ENCODE results near the gene NCF1. TPM values are rescaled to one million over a fixed set of nuclear protein-coding genes. Genes with fewer than 3 reads are reported as not detected.
"Not testable (repeated sequence)": the region's sequence is repeated elsewhere in the genome, so short reads cannot be mapped to it uniquely, and the experiment has no call there.

NCF1 gene
- total and polyA plus RNA-seq, 2 donors (not counting 1 experiment from before 2014, with no cell fraction given) = under 0.01 TPM; not detected in 1

DNA sequence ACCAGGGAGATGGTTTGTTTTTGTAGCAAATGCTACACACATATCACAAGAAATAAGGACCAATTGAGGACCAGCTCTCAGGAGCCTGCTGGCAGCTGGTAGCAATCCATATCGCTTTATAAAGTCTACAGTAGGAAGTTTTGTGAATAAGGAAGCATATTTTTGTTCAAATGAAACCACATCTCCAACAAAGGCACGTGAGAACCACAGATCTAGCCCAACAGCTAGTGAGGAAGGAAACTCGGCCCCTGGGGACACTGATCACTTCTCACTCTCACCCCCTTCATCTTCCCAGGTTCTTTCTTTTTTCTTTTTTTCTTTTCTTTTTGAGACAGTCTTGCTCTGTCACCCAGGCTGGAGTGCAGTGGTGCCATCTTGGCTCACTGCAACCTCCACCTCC is 42.1 kb downstream of the NCF1 start:
- H3K36me3 ChIP-seq (ENCODE audit: control insufficient read depth, insufficient read depth, low read length); H3K9me3 ChIP-seq (ENCODE audit: control insufficient read depth, insufficient read depth, low read depth, low read length); H3K9ac ChIP-seq (ENCODE audit: insufficient read depth, low read length); H3K27me3 ChIP-seq (ENCODE audit: control insufficient read depth, insufficient read depth, low read length); H3K4me3 ChIP-seq (replicated peaks in 1 of 4; ENCODE audit: control extremely low read depth in 1 of 4, insufficient read depth in 1 of 4, low read depth in 3 of 4, low read length in 4 of 4); H3K4me1 ChIP-seq (ENCODE audit: control insufficient read depth, extremely low read depth, insufficient read depth, low read length); DNase-seq (ENCODE audit: low read depth in 2 of 2); H3K4me2 ChIP-seq (ENCODE audit: extremely low read depth, insufficient read depth, low read length); H4K20me1 ChIP-seq (ENCODE audit: control insufficient read depth, extremely low read depth, insufficient read depth, low read length); H3K27ac ChIP-seq (ENCODE audit: insufficient read depth, low read length); H3K79me2 ChIP-seq (ENCODE audit: control insufficient read depth, insufficient read depth, low read length); H2AFZ ChIP-seq (ENCODE audit: low read length): not testable (repeated sequence)

DNA sequence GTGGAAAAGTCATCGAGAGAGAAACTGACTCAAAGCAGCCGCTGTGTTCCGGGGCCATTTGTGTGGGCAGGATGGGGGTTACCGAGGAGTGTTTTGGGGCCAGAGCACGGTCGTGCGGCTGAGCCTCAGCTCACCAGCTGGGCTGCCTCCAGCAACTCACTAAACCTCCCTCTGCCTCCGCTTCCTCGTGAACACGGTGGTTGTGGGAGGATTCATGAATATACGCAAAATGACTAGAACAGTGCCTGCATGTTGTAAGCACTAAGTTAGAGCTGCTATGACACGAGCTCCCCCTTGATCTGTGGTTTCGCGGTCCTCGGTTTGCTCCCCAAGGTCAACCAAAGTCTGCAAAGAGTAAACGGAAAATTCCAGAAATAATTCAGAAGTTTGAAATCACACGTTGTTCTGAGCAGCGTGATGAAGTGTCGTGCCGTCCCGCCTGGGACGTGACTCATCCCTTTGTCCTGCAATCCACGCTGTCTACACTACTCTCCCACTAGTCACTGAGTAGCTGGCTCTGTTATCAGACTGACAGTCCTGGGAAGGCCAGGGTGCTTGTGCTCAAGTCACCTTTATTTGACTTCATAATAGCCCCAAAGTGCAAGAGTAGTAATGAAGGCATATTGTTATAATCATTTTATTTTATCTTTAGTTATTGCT is 46.5 kb downstream of the NCF1 start:
- not testable (repeated sequence) for H3K4me3 ChIP-seq (replicated peaks in 1 of 4; ENCODE audit: control extremely low read depth in 1 of 4, insufficient read depth in 1 of 4, low read depth in 3 of 4, low read length in 4 of 4); H3K4me1 ChIP-seq (ENCODE audit: control insufficient read depth, extremely low read depth, insufficient read depth, low read length); H2AFZ ChIP-seq (ENCODE audit: low read length); H3K36me3 ChIP-seq (ENCODE audit: control insufficient read depth, insufficient read depth, low read length); H3K79me2 ChIP-seq (ENCODE audit: control insufficient read depth, insufficient read depth, low read length); H3K4me2 ChIP-seq (ENCODE audit: extremely low read depth, insufficient read depth, low read length); H4K20me1 ChIP-seq (ENCODE audit: control insufficient read depth, extremely low read depth, insufficient read depth, low read length); H3K9ac ChIP-seq (ENCODE audit: insufficient read depth, low read length); DNase-seq (ENCODE audit: low read depth in 2 of 2); H3K27me3 ChIP-seq (ENCODE audit: control insufficient read depth, insufficient read depth, low read length); H3K9me3 ChIP-seq (ENCODE audit: control insufficient read depth, insufficient read depth, low read depth, low read length); H3K27ac ChIP-seq (ENCODE audit: insufficient read depth, low read length)

DNA sequence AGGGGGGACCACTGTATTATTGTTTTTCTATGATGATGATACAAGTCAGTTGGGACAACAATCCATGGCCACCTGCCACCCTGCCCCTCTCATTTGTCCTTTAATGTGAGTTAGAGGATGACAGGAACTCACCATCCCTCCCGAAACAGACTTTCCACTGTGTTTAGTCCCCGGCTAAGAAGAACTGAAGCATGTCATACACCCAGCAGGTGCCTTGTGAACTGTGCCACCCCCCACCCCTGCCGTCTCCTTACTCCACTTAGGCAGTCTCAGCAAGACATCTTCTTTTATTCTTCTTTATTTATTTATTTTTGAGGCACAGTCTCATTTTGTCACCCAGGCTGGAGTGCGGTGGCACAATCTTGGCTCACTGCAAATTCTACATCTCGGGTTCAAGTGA is 47.4 kb downstream of the NCF1 start:
- not testable (repeated sequence) for H3K79me2 ChIP-seq (ENCODE audit: control insufficient read depth, insufficient read depth, low read length); DNase-seq (ENCODE audit: low read depth in 2 of 2); H3K4me2 ChIP-seq (ENCODE audit: extremely low read depth, insufficient read depth, low read length); H3K27me3 ChIP-seq (ENCODE audit: control insufficient read depth, insufficient read depth, low read length); H2AFZ ChIP-seq (ENCODE audit: low read length); H3K4me1 ChIP-seq (ENCODE audit: control insufficient read depth, extremely low read depth, insufficient read depth, low read length); H4K20me1 ChIP-seq (ENCODE audit: control insufficient read depth, extremely low read depth, insufficient read depth, low read length); H3K4me3 ChIP-seq (replicated peaks in 1 of 4; ENCODE audit: control extremely low read depth in 1 of 4, insufficient read depth in 1 of 4, low read depth in 3 of 4, low read length in 4 of 4); H3K27ac ChIP-seq (ENCODE audit: insufficient read depth, low read length); H3K36me3 ChIP-seq (ENCODE audit: control insufficient read depth, insufficient read depth, low read length); H3K9me3 ChIP-seq (ENCODE audit: control insufficient read depth, insufficient read depth, low read depth, low read length); H3K9ac ChIP-seq (ENCODE audit: insufficient read depth, low read length)

DNA sequence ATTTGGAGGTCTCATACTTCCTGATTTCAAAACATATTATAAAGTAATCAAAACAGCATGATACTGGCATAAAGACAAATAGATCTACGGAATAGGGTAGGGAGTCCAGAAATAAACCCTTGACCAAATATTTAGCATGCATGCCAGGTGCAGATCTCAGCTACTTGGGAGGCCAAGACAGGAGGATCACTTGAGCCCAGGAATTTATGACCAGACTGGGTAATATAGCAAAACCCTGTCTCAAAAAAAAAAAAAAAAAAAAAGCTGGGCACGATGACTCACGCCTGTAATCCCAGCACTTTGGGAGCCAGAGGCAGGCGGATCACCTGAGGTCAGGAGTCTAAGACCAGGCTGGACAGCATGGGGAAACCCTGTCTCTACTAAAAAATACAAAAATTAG is 56.1 kb downstream of the NCF1 start:
- peak in 1 of 2 donors; percentile 0 for DNase-seq (ENCODE audit: low read depth in 2 of 2)
- H3K27ac ChIP-seq (ENCODE audit: insufficient read depth, low read length); H3K79me2 ChIP-seq (ENCODE audit: control insufficient read depth, insufficient read depth, low read length): not testable (repeated sequence)

DNA sequence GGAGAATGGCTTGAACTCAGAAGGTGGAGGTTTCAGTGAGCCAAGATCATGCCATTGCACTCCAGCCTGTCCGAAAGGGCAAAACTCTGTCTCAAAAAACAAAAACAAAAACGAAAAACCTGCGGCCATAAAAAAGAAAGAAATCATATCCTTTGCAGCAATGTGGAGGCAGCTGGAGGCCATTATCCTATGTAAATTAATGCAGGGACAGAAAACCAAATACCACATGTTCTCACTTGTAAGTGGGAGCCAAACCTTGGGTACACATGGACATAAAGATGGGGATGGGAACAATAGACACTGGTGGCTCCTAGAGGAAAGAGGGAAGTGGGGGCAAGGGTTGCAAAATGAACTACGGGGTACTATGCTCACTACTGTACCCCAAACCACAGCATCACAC is 56.6 kb downstream of the NCF1 start:
- H3K9me3 ChIP-seq (ENCODE audit: control insufficient read depth, insufficient read depth, low read depth, low read length); H3K36me3 ChIP-seq (ENCODE audit: control insufficient read depth, insufficient read depth, low read length); H3K27ac ChIP-seq (ENCODE audit: insufficient read depth, low read length); H4K20me1 ChIP-seq (ENCODE audit: control insufficient read depth, extremely low read depth, insufficient read depth, low read length); H2AFZ ChIP-seq (ENCODE audit: low read length); H3K9ac ChIP-seq (ENCODE audit: insufficient read depth, low read length); H3K4me3 ChIP-seq (replicated peaks in 1 of 4; ENCODE audit: control extremely low read depth in 1 of 4, insufficient read depth in 1 of 4, low read depth in 3 of 4, low read length in 4 of 4); H3K79me2 ChIP-seq (ENCODE audit: control insufficient read depth, insufficient read depth, low read length); H3K4me1 ChIP-seq (ENCODE audit: control insufficient read depth, extremely low read depth, insufficient read depth, low read length); DNase-seq (ENCODE audit: low read depth in 2 of 2); H3K27me3 ChIP-seq (ENCODE audit: control insufficient read depth, insufficient read depth, low read length); H3K4me2 ChIP-seq (ENCODE audit: extremely low read depth, insufficient read depth, low read length): not testable (repeated sequence)

More for the DNA sequence above, 56.1 kb downstream of the NCF1 start:
- H2AFZ ChIP-seq (ENCODE audit: low read length); H4K20me1 ChIP-seq (ENCODE audit: control insufficient read depth, extremely low read depth, insufficient read depth, low read length); H3K4me1 ChIP-seq (ENCODE audit: control insufficient read depth, extremely low read depth, insufficient read depth, low read length); H3K4me3 ChIP-seq (replicated peaks in 1 of 4; ENCODE audit: control extremely low read depth in 1 of 4, insufficient read depth in 1 of 4, low read depth in 3 of 4, low read length in 4 of 4); H3K4me2 ChIP-seq (ENCODE audit: extremely low read depth, insufficient read depth, low read length); H3K9ac ChIP-seq (ENCODE audit: insufficient read depth, low read length); H3K9me3 ChIP-seq (ENCODE audit: control insufficient read depth, insufficient read depth, low read depth, low read length); H3K36me3 ChIP-seq (ENCODE audit: control insufficient read depth, insufficient read depth, low read length); H3K27me3 ChIP-seq (ENCODE audit: control insufficient read depth, insufficient read depth, low read length): not testable (repeated sequence)

Other genes with a start within 250 kb of the NCF1 start
- 82.7 and 105 TPM in 2 replicates for gene GTF2I, start 116.3 kb upstream of the NCF1 start, total RNA-seq
- gene GTF2I, start 116.3 kb upstream of the NCF1 start, polyA plus RNA-seq = 79.3 and 81.3 TPM in 2 replicates
- 5.6 and 8.2 TPM in 2 replicates for gene GTF2IRD2, start 77.6 kb downstream of the NCF1 start, total RNA-seq
- 9.7 and 10.7 TPM in 2 replicates for gene GTF2IRD2, start 77.6 kb downstream of the NCF1 start, polyA plus RNA-seq
- gene CASTOR2, start 190.7 kb downstream of the NCF1 start, total RNA-seq = 10.3 and 10.9 TPM in 2 replicates
- 9.0 and 10.2 TPM in 2 replicates for gene CASTOR2, start 190.7 kb downstream of the NCF1 start, polyA plus RNA-seq